ENCODE measurements around the gene NANP.
A peak's percentile ranks its signal among the peaks of the same experiment; 100 is the strongest.

Gene NANP

DNA sequence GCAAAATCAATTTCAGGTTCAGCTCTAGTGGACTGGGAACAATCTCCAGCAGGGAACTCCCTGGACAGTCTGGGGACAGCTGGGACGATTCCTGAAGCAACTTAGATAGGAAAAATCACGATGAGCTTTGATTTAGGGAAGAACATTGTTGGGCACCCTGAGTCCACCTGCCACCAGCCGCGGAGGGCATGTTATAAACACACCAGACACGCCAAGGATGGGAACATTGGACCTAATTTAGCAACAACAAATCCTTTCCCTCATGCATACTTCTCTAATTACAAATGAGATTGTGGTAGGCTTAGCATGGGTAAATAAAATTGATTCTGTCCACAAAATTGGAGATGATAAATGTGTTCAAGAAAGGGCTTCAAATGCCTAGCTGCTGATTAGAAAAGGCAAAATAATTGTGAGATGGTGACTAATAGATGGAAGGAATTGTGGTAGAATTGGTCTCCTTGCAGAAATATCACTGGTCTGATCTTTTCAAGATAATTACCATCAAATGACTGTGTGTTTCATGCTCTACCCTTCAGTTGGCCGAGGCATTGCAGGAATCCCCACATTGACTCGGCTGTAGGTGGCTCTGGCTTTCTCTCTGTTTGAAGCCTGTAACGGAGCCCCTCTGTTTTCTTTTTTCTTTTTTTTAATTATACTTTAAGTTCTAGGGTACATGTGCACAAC lies 6.1 kb upstream of the NANP start:
- Mint-ChIP-seq H3K27ac (no peak overlapping the region), H3K9me3 (peaks cover 65% of the 10 kb centered on the region)
- no peak for DNase-seq

DNA sequence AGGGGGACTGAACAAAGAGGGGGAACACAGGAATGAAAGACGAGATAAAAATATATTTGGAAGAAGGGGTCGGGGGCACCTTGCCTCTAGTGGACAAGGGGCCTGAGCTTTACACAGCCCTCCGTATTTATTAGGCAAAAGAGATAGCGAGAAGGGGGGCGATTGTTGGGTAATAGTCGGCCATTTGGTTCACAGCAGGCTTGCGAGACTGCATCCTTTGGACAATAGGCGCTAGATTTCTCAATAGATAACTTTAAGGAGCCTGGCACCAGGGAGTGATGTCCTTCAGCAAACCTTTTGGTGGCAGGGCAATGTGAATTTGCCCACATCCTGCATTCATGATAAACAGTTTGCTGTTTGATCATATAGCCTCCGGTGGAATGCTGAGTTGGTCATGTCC lies 3.0 kb upstream of the NANP start:
- Mint-ChIP-seq H3K9me3 (peaks cover 52% of the 10 kb centered on the region), H3K4me1 (peaks cover 33% of the 10 kb centered on the region), H3K4me3 (no peak overlapping the region), H3K27me3 (ENCODE audit: low read depth, poor library complexity) (no peaks in the 10 kb centered on the region), H3K36me3 (ENCODE audit: low read depth) (peaks cover 47% of the 10 kb centered on the region), H3K27ac (no peak overlapping the region)
- TF ChIP-seq, protein P1, sequence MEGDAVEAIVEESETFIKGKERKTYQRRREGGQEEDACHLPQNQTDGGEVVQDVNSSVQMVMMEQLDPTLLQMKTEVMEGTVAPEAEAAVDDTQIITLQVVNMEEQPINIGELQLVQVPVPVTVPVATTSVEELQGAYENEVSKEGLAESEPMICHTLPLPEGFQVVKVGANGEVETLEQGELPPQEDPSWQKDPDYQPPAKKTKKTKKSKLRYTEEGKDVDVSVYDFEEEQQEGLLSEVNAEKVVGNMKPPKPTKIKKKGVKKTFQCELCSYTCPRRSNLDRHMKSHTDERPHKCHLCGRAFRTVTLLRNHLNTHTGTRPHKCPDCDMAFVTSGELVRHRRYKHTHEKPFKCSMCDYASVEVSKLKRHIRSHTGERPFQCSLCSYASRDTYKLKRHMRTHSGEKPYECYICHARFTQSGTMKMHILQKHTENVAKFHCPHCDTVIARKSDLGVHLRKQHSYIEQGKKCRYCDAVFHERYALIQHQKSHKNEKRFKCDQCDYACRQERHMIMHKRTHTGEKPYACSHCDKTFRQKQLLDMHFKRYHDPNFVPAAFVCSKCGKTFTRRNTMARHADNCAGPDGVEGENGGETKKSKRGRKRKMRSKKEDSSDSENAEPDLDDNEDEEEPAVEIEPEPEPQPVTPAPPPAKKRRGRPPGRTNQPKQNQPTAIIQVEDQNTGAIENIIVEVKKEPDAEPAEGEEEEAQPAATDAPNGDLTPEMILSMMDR (IDR thresholded peaks at IDR 0.05) = no peak
- DNase-seq = no peak

More for the DNA sequence above, 6.1 kb upstream of the NANP start:
- Mint-ChIP-seq H3K27me3 (ENCODE audit: low read depth, poor library complexity) (peaks cover 4% of the 10 kb centered on the region), H3K4me1 (peaks cover 11% of the 10 kb centered on the region), H3K36me3 (ENCODE audit: low read depth) (peaks cover 66% of the 10 kb centered on the region), H3K4me3 (no peak overlapping the region)
- TF ChIP-seq, protein P1 (IDR thresholded peaks at IDR 0.05) = no peak

DNA sequence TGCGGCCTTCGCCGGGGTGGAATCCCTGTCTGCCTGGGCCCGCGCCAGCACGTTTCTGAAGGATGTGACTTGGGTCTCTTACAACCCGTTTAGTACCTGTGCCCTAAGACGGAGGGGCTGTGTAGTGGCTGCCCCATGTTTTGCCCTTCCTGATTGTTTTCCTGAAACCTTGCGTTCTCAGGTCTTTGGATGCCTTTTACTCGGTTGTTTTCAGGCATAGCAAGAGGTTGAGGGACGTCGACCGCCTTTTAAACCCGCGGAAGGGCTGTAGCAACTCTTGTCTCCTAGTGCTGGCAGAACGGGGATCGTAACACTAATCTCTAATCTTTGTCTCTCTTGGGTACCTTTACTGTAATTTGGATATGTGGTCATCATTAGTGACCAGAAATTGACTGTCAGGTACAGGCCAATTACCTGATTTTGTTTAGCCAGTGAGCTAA lies 706 bp upstream of the NANP start:
- H3K27ac Mint-ChIP-seq = peak overlapping the region; percentile 97
- H3K9me3 Mint-ChIP-seq = peaks cover 39% of the 10 kb centered on the region
- no peaks in the 10 kb centered on the region for H3K27me3 Mint-ChIP-seq (ENCODE audit: low read depth, poor library complexity)
- H3K4me3 Mint-ChIP-seq = peak overlapping the region; percentile 88
- TF ChIP-seq, protein P1 (IDR thresholded peaks at IDR 0.05) = no peak
- peaks cover 57% of the 10 kb centered on the region for H3K36me3 Mint-ChIP-seq (ENCODE audit: low read depth)
- peaks cover 39% of the 10 kb centered on the region for H3K4me1 Mint-ChIP-seq
- no peak for DNase-seq

DNA sequence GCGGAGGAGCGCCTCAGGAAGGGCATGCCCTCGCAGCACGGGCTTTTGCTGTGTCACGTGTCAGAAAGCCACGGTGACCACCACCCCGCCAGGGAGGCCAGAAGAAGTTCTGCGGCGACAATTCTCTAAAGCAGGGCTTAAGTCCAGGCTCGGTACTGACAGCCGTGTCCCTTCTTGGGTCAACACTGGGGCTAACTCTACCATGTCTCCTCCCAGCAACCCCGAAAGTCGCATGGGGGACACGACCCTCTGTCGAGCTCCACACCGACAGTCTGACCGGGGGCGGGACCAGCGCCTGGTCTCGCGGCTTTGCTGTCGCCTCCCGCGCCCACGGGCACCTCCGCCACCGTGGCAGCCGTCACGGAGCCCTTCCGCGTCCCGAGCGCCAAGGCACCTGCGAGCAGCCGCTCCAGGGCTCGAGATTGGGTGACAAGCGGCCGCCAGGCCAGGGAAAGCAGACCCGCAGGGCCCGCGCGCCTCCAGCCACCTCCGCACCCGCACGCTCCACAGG lies 534 bp downstream of the NANP start:
- Mint-ChIP-seq H3K27me3 (ENCODE audit: low read depth, poor library complexity) (no peaks in the 10 kb centered on the region), H3K27ac (peak overlapping the region; percentile 97), H3K9me3 (peaks cover 27% of the 10 kb centered on the region), H3K36me3 (ENCODE audit: low read depth) (peaks cover 47% of the 10 kb centered on the region), H3K4me1 (peaks cover 50% of the 10 kb centered on the region), H3K4me3 (peak overlapping the region; percentile 88)
- DNase-seq = peak; percentile 37
- TF ChIP-seq, protein P1 (IDR thresholded peaks at IDR 0.05) = no peak

DNA sequence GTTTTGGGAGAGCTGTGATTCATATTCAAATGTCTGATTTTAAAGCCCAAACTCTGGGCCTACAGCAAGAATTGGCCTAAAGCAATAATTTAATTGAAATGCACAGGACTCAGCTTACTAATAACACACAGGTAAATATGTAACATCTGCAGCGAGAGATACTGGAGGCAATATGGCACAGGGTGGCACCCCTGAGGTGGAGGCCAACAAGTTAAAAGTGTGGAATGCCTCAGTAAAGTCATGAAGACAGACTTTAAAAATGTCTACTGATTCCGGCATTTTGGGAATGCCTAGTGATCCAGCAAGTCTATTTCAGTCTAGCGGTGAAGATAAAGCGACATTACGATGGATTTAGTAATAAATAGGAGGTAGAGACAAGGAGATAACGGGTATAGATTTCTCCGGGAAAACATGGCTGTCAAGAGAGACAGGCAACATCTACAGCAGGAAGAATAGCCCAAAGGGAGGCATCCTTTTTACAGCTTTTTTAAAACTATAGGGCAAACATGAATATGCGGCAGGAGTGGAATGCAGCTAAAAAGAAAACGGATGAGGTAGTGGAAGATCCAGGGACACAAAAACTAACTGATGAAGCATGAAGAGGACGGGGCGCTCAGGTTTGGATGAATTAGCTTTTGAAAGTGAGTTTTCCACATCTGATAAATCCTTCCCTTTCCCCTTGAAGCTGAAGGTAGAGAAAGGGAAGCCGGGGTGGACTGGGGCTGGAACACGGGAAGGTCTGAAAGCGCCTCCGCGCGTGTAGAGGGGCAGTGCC lies 1.2 kb downstream of the NANP start:
- Mint-ChIP-seq H3K9me3 (peaks cover 22% of the 10 kb centered on the region), H3K4me3 (peak overlapping the region; percentile 88), H3K27ac (no peak overlapping the region), H3K36me3 (ENCODE audit: low read depth) (peaks cover 44% of the 10 kb centered on the region), H3K27me3 (ENCODE audit: low read depth, poor library complexity) (no peaks in the 10 kb centered on the region), H3K4me1 (peaks cover 56% of the 10 kb centered on the region)
- DNase-seq = no peak
- TF ChIP-seq, protein P1 (IDR thresholded peaks at IDR 0.05) = no peak

Measured in nephron progenitor cell (in vitro differentiated cells).